Measurements from ENCODE around the gene KCNJ16. TPM values are rescaled to one million over a fixed set of nuclear protein-coding genes. Genes with fewer than 3 reads are reported as not detected.

The KCNJ16 gene
- total RNA-seq, 4 donors from 2014 or later: 2.4 to 36.2 (median 22.4) TPM

- no peaks in the 10 kb centered on the region for H3K9me3 ChIP-seq
- H3K4me1 ChIP-seq: peaks cover 0 to 7% (median 2%) of the 10 kb centered on the region in 4 donors
- no peaks in the 10 kb centered on the region for H3K36me3 ChIP-seq
- WGBS, 2 donors: 62 to 65% methylated on average over 8 of the region's 8 CpGs
- no peaks in the 10 kb centered on the region for H3K27me3 ChIP-seq
- TF ChIP-seq EP300 (IDR thresholded peaks at IDR 0.05) (no peak), CTCF (IDR thresholded peaks at IDR 0.05) (no peak), POLR2A (IDR thresholded peaks at IDR 0.05) (no peak)
- no peak overlapping the region for H3K27ac ChIP-seq
- DNase-seq (ENCODE audit: low spot score in 2 of 2): no peak
- H3K4me3 ChIP-seq: no peak overlapping the region
These were observed 21.8 kb downstream of the KCNJ16 start for GRCh38 chr17:70096861-70097260.

GRCh38 chr17:70098030-70098429 lies 23.0 kb downstream of the KCNJ16 start:
- H3K4me1 ChIP-seq: peaks cover 0 to 7% (median 2%) of the 10 kb centered on the region in 4 donors
- DNase-seq (ENCODE audit: low spot score in 2 of 2): no peak
- H3K27me3 ChIP-seq: no peaks in the 10 kb centered on the region
- no peaks in the 10 kb centered on the region for H3K9me3 ChIP-seq
- no peak overlapping the region for H3K4me3 ChIP-seq
- H3K36me3 ChIP-seq: no peaks in the 10 kb centered on the region
- no peak for TF ChIP-seq POLR2A (IDR thresholded peaks at IDR 0.05)
- no peak for TF ChIP-seq CTCF (IDR thresholded peaks at IDR 0.05)
- no peak for TF ChIP-seq EP300 (IDR thresholded peaks at IDR 0.05)
- WGBS, 2 donors: 30 to 35% methylated on average over 2 of the region's 2 CpGs
- H3K27ac ChIP-seq: no peak overlapping the region

GRCh38 chr17:70099294-70099693 lies 24.3 kb downstream of the KCNJ16 start:
- no peaks in the 10 kb centered on the region for H3K36me3 ChIP-seq
- H3K4me1 ChIP-seq: peaks cover 0 to 7% (median 2%) of the 10 kb centered on the region in 4 donors
- DNase-seq (ENCODE audit: low spot score in 2 of 2): no peak
- WGBS, 2 donors: 82 to 87% methylated on average over 3 of the region's 3 CpGs
- no peak overlapping the region for H3K27ac ChIP-seq
- no peaks in the 10 kb centered on the region for H3K27me3 ChIP-seq
- H3K4me3 ChIP-seq: no peak overlapping the region
- TF ChIP-seq CTCF (IDR thresholded peaks at IDR 0.05) (no peak), EP300 (IDR thresholded peaks at IDR 0.05) (no peak), POLR2A (IDR thresholded peaks at IDR 0.05) (no peak)
- no peaks in the 10 kb centered on the region for H3K9me3 ChIP-seq

- no peaks in the 10 kb centered on the region for H3K9me3 ChIP-seq
- DNase-seq (ENCODE audit: low spot score in 2 of 2): no peak
- no peak overlapping the region for H3K4me3 ChIP-seq
- WGBS, 2 donors: 77 to 81% methylated on average over 5 of the region's 5 CpGs
- H3K27ac ChIP-seq: no peak overlapping the region
- no peaks in the 10 kb centered on the region for H3K36me3 ChIP-seq
- H3K27me3 ChIP-seq: no peaks in the 10 kb centered on the region
- peaks cover 0 to 7% (median 2%) of the 10 kb centered on the region in 4 donors for H3K4me1 ChIP-seq
- TF ChIP-seq CTCF (IDR thresholded peaks at IDR 0.05) (no peak), POLR2A (IDR thresholded peaks at IDR 0.05) (no peak), EP300 (IDR thresholded peaks at IDR 0.05) (no peak)
These were observed 24.9 kb downstream of the KCNJ16 start for GRCh38 chr17:70099884-70100283.

- H3K9me3 ChIP-seq: no peaks in the 10 kb centered on the region
- H3K4me1 ChIP-seq: peaks cover 0 to 7% (median 2%) of the 10 kb centered on the region in 4 donors
- DNase-seq (ENCODE audit: low spot score in 2 of 2): no peak
- no peaks in the 10 kb centered on the region for H3K36me3 ChIP-seq
- no peak overlapping the region for H3K4me3 ChIP-seq
- H3K27ac ChIP-seq: no peak overlapping the region
- 86 to 97% methylated on average over 1 of the region's 1 CpG for whole genome bisulfite sequencing, 2 donors
- TF ChIP-seq EP300 (IDR thresholded peaks at IDR 0.05) (no peak), CTCF (IDR thresholded peaks at IDR 0.05) (no peak), POLR2A (IDR thresholded peaks at IDR 0.05) (no peak)
- H3K27me3 ChIP-seq: no peaks in the 10 kb centered on the region
These were observed 26.0 kb downstream of the KCNJ16 start for GRCh38 chr17:70100983-70101382.
